GM18873 (cell line): Measurements from ENCODE around the gene TMEM108.

Source experiments
- ATAC-seq: cut with Tn5 transposase; IDR thresholded peaks from one replicate; pipeline ENCODE4 v1.9.1; 2021; ENCODE audit warnings: mild to moderate bottlenecking, moderate library complexity, moderate number of reproducible peaks; ENCODE audit not compliant: unreplicated experiment, low FRiP score

TMEM108 gene

DNA sequence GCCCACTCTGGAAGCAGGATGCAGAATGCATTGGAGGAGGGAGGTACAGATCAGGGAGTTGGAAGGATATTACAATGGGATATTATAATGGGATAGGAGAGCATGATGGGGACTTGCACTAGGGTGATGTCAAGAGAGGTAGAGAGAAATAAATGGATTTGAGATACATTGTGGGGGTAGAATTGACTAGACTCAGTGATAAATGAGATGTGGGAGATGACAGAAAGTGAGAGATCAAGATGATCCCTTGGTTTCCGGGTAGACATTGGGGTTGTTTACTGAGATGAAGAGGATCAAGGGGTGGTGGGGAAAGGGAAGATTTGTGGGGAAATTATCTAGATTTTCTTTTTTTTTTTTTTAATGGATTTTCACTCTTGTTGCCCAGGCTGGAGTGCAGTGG is 404.3 kb downstream of the TMEM108 start:
- no peak for ATAC-seq

DNA sequence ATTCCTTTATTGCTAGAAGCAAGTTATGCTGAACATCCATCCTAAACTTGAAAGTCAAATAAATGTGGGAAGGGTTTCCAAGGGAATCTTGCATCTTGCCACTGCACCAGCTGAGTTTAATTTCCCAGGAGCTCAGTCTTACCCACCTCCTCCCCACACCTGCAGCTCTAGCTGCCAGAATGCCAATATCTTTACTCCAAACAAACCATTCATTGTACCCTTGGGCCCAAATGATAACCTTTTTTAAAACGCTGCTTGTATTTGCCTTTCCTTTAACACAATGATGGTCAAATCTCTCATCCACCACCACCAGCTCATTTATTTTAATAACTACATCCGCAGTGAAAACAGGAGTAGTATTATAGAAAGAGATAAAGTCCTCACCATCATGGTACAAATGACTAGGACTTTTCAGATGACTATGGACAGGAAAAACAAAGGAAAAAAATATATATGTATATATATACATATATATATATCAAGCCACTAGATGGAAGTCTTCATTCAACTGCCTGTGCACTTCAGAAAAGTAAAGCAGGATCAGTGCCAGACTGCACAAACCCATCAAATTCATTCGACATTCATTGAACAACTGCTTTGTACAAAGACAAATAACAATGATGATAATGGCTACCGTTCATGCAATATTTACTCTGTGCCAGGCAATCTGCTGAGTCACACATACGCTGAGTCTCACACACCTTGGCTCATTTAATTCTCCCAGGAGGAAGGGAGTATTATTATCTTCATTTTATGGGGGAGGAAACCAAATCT is 405.6 kb downstream of the TMEM108 start:
- ATAC-seq = no peak

DNA sequence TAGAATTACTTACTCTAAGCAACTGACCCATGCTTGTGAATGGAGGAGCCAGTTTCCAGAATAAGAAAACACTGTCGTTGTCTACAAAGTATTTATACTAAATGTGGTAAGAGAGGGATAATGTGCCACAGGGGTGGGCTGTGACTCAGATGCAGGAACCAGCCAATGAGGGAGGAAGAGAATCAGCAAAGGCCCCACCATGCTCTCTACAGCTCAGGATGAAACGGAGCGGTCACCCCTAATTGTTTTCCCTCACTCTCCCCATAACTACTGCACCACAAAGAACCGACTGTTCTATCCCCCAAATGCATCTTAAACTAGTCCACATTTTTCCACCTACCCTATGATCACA is 406.2 kb downstream of the TMEM108 start:
- no peak for ATAC-seq

DNA sequence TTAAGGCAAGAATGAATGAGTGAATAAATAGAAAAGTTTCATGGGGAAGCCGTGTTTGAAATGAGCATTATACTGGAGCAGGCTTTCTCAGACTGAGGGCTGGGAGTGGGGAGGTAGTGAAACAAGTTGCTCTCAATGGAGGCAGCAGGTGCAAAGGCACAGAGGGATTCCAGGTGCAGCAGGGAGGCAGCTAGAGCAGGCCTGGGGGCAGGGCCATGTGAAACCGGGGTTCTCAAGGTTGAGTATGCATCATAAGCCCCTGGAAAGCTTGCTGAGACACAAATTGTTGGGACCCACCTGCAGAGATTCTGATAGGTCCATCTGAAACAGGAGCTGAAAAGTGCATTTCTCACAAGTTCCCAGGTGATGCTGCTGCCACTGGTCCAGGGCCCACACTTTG is 406.9 kb downstream of the TMEM108 start:
- ATAC-seq = no peak
